HG03135 (cell line): ENCODE data around the gene OTUD3.

Experiments
- ATAC-seq: cut with Tn5 transposase; IDR thresholded peaks from one replicate; pipeline ENCODE4 v1.9.1; 2021; ENCODE audit warnings: mild to moderate bottlenecking, moderate library complexity; ENCODE audit not compliant: unreplicated experiment

The OTUD3 gene

GRCh38 chr1:19945914-19946313 lies 63.7 kb downstream of the OTUD3 start:
- ATAC-seq = no peak

- ATAC-seq = no peak
Measured at GRCh38 chr1:19946331-19946751, 64.1 kb downstream of the OTUD3 start.

- ATAC-seq = no peak
Measured at GRCh38 chr1:19946971-19947370, 64.8 kb downstream of the OTUD3 start.

- no peak for ATAC-seq
Measured at GRCh38 chr1:19949016-19949415, 66.8 kb downstream of the OTUD3 start.

- no peak for ATAC-seq
Measured at GRCh38 chr1:19954059-19954458, 71.9 kb downstream of the OTUD3 start.

GRCh38 chr1:19955534-19956170 lies 73.5 kb downstream of the OTUD3 start:
- no peak for ATAC-seq

- no peak for ATAC-seq
Measured at GRCh38 chr1:19957779-19958178, 75.6 kb downstream of the OTUD3 start.

- no peak for ATAC-seq
Measured at GRCh38 chr1:19960591-19960990, 78.4 kb downstream of the OTUD3 start.
